Neural progenitor cell (in vitro differentiated cells): ENCODE measurements around the gene CSNK1G2.

Source experiments
- CTCF ChIP-seq: fragments of 200-600 bp; sonication (generic); IDR thresholded peaks from 2 replicates; pipeline ENCODE4 v1.5.1; 2017; ENCODE audit warnings: antibody characterized with exemption, mild to moderate bottlenecking
- EZH2 ChIP-seq: fragments of 200-600 bp; sonication (generic); IDR thresholded peaks from 2 replicates; pipeline ENCODE4 v1.6.1; 2017; ENCODE audit warnings: antibody characterized with exemption, mild to moderate bottlenecking, moderate library complexity

GRCh38 chr19:1952635-1953034, 11.7 kb downstream of the CSNK1G2 start:
- no peak for TF ChIP-seq CTCF
- no peak for TF ChIP-seq EZH2
